Mesendoderm (in vitro differentiated cells): ENCODE data around the gene CACNG1.

Experiments
- DNase-seq: peaks from one replicate; pipeline ENCODE4 v3.0.0; 2013
- H2AK5ac ChIP-seq: 2 replicates; pipeline ENCODE4 v1.6.1; 2013; ENCODE audit warnings: low read length, inconsistent platforms
- H2BK120ac ChIP-seq: 2 replicates; pipeline ENCODE4 v1.6.1; 2013; ENCODE audit warnings: low read depth, mild to moderate bottlenecking, low read length, moderate library complexity, mixed read lengths
- H2BK15ac ChIP-seq: replicated peaks from 2 replicates; pipeline ENCODE4 v1.6.1; 2013; ENCODE audit warnings: low read depth, mild to moderate bottlenecking, moderate library complexity
- H2BK5ac ChIP-seq: 2 replicates; pipeline ENCODE4 v1.6.1; 2013; ENCODE audit warnings: low read length, inconsistent platforms
- H3K18ac ChIP-seq: 2 replicates; pipeline ENCODE4 v1.6.1; 2013; ENCODE audit warnings: mild to moderate bottlenecking, low read length, mixed read lengths
- H3K23ac ChIP-seq: one replicate; pipeline ENCODE4 v1.6.1; 2013; ENCODE audit warnings: low read length
- H3K27ac ChIP-seq: 2 replicates; pipeline ENCODE4 v1.5.1; 2013; ENCODE audit warnings: low read depth, mild to moderate bottlenecking, inconsistent platforms, low read length, moderate library complexity
- H3K27me3 ChIP-seq: 2 replicates; pipeline ENCODE4 v1.6.1; 2013; ENCODE audit warnings: low read length, control low read depth, mild to moderate bottlenecking, inconsistent platforms; ENCODE audit not compliant: insufficient read depth, poor library complexity
- H3K36me3 ChIP-seq: 2 replicates; pipeline ENCODE4 v1.6.1; 2013; ENCODE audit warnings: low read length, inconsistent platforms; ENCODE audit not compliant: control insufficient read depth, insufficient read depth
- H3K4ac ChIP-seq: one replicate; pipeline ENCODE4 v1.6.1; 2013; ENCODE audit warnings: low read depth, mild to moderate bottlenecking, low read length, moderate library complexity
- H3K4me1 ChIP-seq: 2 replicates; pipeline ENCODE4 v1.6.1; 2013; ENCODE audit warnings: low read depth, low read length, inconsistent platforms; ENCODE audit not compliant: control insufficient read depth
- H3K4me2 ChIP-seq: 2 replicates; pipeline ENCODE4 v1.6.1; 2013; ENCODE audit warnings: low read length
- H3K4me3 ChIP-seq: 2 replicates; pipeline ENCODE4 v1.5.1; 2013; ENCODE audit warnings: mild to moderate bottlenecking, low read length
- H3K56ac ChIP-seq: one replicate; pipeline ENCODE4 v1.6.1; 2013; ENCODE audit warnings: low read length
- H3K79me1 ChIP-seq: 2 replicates; pipeline ENCODE4 v1.6.1; 2013; ENCODE audit warnings: low read length, inconsistent platforms
- H3K79me2 ChIP-seq: 2 replicates; pipeline ENCODE4 v1.6.1; 2013; ENCODE audit warnings: mild to moderate bottlenecking, low read length; ENCODE audit not compliant: control insufficient read depth, insufficient read depth
- H3K9ac ChIP-seq: 2 replicates; pipeline ENCODE4 v1.6.1; 2013; ENCODE audit warnings: low read length, inconsistent platforms
- H4K5ac ChIP-seq: one replicate; pipeline ENCODE4 v1.6.1; 2013; ENCODE audit warnings: low read length
- H4K8ac ChIP-seq: one replicate; pipeline ENCODE4 v1.6.1; 2013; ENCODE audit warnings: low read depth, mild to moderate bottlenecking, control low read depth, low read length, moderate library complexity
- WGBS: extraction: QIAGEN DNeasy Blood & Tissue Kit; methylation state at CpG from one replicate; pipeline ENCODE4 v1.1.7; 2013; ENCODE audit warnings: low lambda C conversion rate, missing lambda C conversion rate; ENCODE audit not compliant: insufficient coverage; ENCODE audit errors: extremely low coverage; 5-methylcytosine and 5-hydroxymethylcytosine counted together

CACNG1 gene

DNA sequence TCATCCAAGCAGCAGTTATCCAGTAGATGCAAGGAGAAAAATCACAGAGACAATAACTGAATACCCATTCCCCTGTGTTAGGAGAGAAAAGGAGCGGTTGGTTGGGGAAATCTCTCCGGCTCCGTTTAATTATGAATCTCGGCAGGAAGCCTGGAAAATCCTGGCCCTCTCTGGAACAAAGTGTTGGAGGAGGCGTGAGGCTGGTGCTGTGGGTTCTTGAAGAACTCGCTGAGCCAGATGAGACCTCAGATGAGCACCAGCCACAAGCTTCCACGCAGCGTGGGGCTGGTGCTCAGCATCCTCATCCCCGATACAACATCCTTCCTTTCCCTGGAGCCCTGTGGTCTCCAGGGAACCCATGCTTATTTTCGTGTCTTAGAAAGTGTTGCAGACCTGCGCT, 40.2 kb upstream of the CACNG1 start:
- Histone ChIP-seq H3K36me3 (no peaks in the 10 kb centered on the region), H4K5ac (no peak overlapping the region), H3K4me2 (no peak overlapping the region), H3K56ac (no peak overlapping the region), H3K23ac (no peak overlapping the region), H3K4me1 (no peaks in the 10 kb centered on the region), H3K18ac (no peak overlapping the region), H3K27ac (no peak overlapping the region), H3K4me3 (no peak overlapping the region), H3K79me1 (no peaks in the 10 kb centered on the region), H2BK5ac (no peak overlapping the region), H4K8ac (no peak overlapping the region), H2BK15ac (no peak overlapping the region), H2BK120ac (no peak overlapping the region), H2AK5ac (no peak overlapping the region), H3K9ac (no peak overlapping the region), H3K4ac (no peak overlapping the region), H3K79me2 (no peaks in the 10 kb centered on the region), H3K27me3 (no peaks in the 10 kb centered on the region)
- no CpG with 5 or more reads among the region's 11 CpGs for WGBS
- no peak for DNase-seq

DNA sequence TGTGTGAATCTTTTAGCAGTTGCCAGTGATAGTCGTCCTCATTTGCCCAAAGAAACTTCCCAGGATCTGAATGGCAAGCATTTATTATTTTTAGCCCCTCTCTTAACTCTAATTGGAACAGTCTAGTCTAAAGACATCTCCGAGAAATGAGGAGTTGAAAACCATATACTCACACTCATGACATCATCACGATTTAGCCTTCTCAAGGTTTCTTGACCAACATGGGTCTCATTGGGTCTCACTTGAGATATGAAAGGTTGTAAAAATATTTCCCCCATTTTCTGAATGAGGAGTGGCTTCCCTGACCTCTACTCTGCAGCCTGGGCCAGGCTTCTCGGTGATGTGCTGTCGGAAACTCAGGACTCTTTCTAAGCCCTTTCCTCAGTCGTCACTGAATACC, 37.1 kb upstream of the CACNG1 start:
- Histone ChIP-seq H3K36me3 (no peaks in the 10 kb centered on the region), H3K79me1 (no peaks in the 10 kb centered on the region), H3K4me3 (no peak overlapping the region), H2AK5ac (no peak overlapping the region), H3K23ac (no peak overlapping the region), H4K8ac (no peak overlapping the region), H3K27ac (no peak overlapping the region), H3K79me2 (no peaks in the 10 kb centered on the region), H3K27me3 (no peaks in the 10 kb centered on the region), H2BK15ac (no peak overlapping the region), H2BK120ac (no peak overlapping the region), H3K4ac (no peak overlapping the region), H3K4me2 (no peak overlapping the region), H3K4me1 (no peaks in the 10 kb centered on the region), H2BK5ac (no peak overlapping the region), H3K9ac (no peak overlapping the region), H3K56ac (no peak overlapping the region), H4K5ac (no peak overlapping the region), H3K18ac (no peak overlapping the region)
- no CpG with 5 or more reads among the region's 6 CpGs for WGBS
- DNase-seq: no peak

- Histone ChIP-seq H3K4me1 (no peaks in the 10 kb centered on the region), H3K79me1 (no peaks in the 10 kb centered on the region), H3K4me2 (no peak overlapping the region), H2AK5ac (no peak overlapping the region), H4K5ac (no peak overlapping the region), H2BK15ac (no peak overlapping the region), H3K23ac (no peak overlapping the region), H2BK5ac (no peak overlapping the region), H3K56ac (no peak overlapping the region), H3K4ac (no peak overlapping the region), H3K27me3 (no peaks in the 10 kb centered on the region), H3K27ac (no peak overlapping the region), H3K9ac (no peak overlapping the region), H4K8ac (no peak overlapping the region), H3K79me2 (no peaks in the 10 kb centered on the region), H2BK120ac (no peak overlapping the region), H3K36me3 (no peaks in the 10 kb centered on the region), H3K4me3 (no peak overlapping the region), H3K18ac (no peak overlapping the region)
- WGBS: no CpG with 5 or more reads among the region's 6 CpGs
- DNase-seq: no peak
These were observed 36.3 kb upstream of the CACNG1 start for GRCh38 chr17:67008101-67008500.

GRCh38 chr17:67011527-67012175, 32.7 kb upstream of the CACNG1 start:
- Histone ChIP-seq H3K56ac (no peak overlapping the region), H3K4me1 (no peaks in the 10 kb centered on the region), H3K4me2 (no peak overlapping the region), H3K18ac (no peak overlapping the region), H4K8ac (no peak overlapping the region), H3K27ac (no peak overlapping the region), H3K23ac (no peak overlapping the region), H2BK5ac (no peak overlapping the region), H3K4ac (no peak overlapping the region), H4K5ac (no peak overlapping the region), H2BK15ac (no peak overlapping the region), H2AK5ac (no peak overlapping the region), H2BK120ac (no peak overlapping the region), H3K27me3 (no peaks in the 10 kb centered on the region), H3K79me2 (no peaks in the 10 kb centered on the region), H3K9ac (no peak overlapping the region), H3K36me3 (no peaks in the 10 kb centered on the region), H3K79me1 (no peaks in the 10 kb centered on the region), H3K4me3 (no peak overlapping the region)
- no peak for DNase-seq
- WGBS: no CpG with 5 or more reads among the region's 9 CpGs

GRCh38 chr17:67013891-67014290, 30.5 kb upstream of the CACNG1 start:
- no peak overlapping the region for H4K8ac ChIP-seq
- no peak overlapping the region for H3K9ac ChIP-seq
- no peak overlapping the region for H2BK120ac ChIP-seq
- no peak overlapping the region for H2AK5ac ChIP-seq
- no peaks in the 10 kb centered on the region for H3K4me1 ChIP-seq
- no peak overlapping the region for H3K18ac ChIP-seq
- no peak overlapping the region for H3K4me2 ChIP-seq
- WGBS: no CpG with 5 or more reads among the region's 8 CpGs
- H3K4ac ChIP-seq: no peak overlapping the region
- no peaks in the 10 kb centered on the region for H3K36me3 ChIP-seq
- H3K56ac ChIP-seq: no peak overlapping the region
- H2BK5ac ChIP-seq: no peak overlapping the region
- H3K23ac ChIP-seq: no peak overlapping the region
- H3K27me3 ChIP-seq: no peaks in the 10 kb centered on the region
- no peak overlapping the region for H3K4me3 ChIP-seq
- no peak overlapping the region for H3K27ac ChIP-seq
- no peak overlapping the region for H4K5ac ChIP-seq
- DNase-seq: peak; percentile 32
- no peaks in the 10 kb centered on the region for H3K79me2 ChIP-seq
- no peak overlapping the region for H2BK15ac ChIP-seq
- no peaks in the 10 kb centered on the region for H3K79me1 ChIP-seq

DNA sequence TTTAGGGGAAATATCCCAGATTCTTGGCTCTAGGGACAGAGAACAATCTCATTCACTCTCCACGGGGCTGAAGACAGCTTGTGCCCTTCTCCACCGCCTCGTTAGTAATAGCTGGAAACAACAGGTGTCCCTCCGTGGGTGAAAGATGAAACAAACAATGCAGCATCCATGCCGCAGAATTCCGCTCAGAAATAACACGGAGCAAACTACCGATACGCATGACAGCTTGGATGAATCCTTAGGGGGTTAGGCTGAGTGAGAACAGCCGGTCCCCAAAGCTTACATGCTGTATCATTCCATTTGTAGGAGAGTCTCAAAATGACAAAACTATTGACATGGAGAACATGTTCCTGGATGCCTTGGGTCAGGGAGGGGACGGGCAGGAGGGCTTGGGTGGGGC, 29.4 kb upstream of the CACNG1 start:
- Histone ChIP-seq H3K4me2 (no peak overlapping the region), H3K23ac (no peak overlapping the region)

More for the DNA sequence above, 29.4 kb upstream of the CACNG1 start:
- H3K56ac ChIP-seq: no peak overlapping the region
- no peaks in the 10 kb centered on the region for H3K4me1 ChIP-seq
- no peak overlapping the region for H2BK15ac ChIP-seq
- no peaks in the 10 kb centered on the region for H3K27me3 ChIP-seq
- H2BK5ac ChIP-seq: no peak overlapping the region
- no peak overlapping the region for H3K4me3 ChIP-seq
- H3K79me1 ChIP-seq: no peaks in the 10 kb centered on the region
- H3K9ac ChIP-seq: no peak overlapping the region
- H3K79me2 ChIP-seq: no peaks in the 10 kb centered on the region
- H3K18ac ChIP-seq: no peak overlapping the region
- no CpG with 5 or more reads among the region's 11 CpGs for WGBS
- H3K4ac ChIP-seq: no peak overlapping the region
- H4K5ac ChIP-seq: no peak overlapping the region
- H3K27ac ChIP-seq: no peak overlapping the region
- H2AK5ac ChIP-seq: no peak overlapping the region
- H4K8ac ChIP-seq: no peak overlapping the region
- no peaks in the 10 kb centered on the region for H3K36me3 ChIP-seq
- DNase-seq: no peak
- no peak overlapping the region for H2BK120ac ChIP-seq
